Bladder microvascular endothelial cell (primary cell): ENCODE measurements around the gene TGM5. TPM values are rescaled to one million over a fixed set of nuclear protein-coding genes. Genes with fewer than 3 reads are reported as not detected.

ENCODE experiments used
- total RNA-seq: library from RNA; depleted of rRNA; stranded (reverse); fragments of >200 nt; gene quantifications from 2 replicates; pipeline ENCODE4 v1.2.3, GENCODE V29; 2014

TGM5 gene, protein sequence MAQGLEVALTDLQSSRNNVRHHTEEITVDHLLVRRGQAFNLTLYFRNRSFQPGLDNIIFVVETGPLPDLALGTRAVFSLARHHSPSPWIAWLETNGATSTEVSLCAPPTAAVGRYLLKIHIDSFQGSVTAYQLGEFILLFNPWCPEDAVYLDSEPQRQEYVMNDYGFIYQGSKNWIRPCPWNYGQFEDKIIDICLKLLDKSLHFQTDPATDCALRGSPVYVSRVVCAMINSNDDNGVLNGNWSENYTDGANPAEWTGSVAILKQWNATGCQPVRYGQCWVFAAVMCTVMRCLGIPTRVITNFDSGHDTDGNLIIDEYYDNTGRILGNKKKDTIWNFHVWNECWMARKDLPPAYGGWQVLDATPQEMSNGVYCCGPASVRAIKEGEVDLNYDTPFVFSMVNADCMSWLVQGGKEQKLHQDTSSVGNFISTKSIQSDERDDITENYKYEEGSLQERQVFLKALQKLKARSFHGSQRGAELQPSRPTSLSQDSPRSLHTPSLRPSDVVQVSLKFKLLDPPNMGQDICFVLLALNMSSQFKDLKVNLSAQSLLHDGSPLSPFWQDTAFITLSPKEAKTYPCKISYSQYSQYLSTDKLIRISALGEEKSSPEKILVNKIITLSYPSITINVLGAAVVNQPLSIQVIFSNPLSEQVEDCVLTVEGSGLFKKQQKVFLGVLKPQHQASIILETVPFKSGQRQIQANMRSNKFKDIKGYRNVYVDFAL
- not detected in 2 replicates for total RNA-seq

DNA sequence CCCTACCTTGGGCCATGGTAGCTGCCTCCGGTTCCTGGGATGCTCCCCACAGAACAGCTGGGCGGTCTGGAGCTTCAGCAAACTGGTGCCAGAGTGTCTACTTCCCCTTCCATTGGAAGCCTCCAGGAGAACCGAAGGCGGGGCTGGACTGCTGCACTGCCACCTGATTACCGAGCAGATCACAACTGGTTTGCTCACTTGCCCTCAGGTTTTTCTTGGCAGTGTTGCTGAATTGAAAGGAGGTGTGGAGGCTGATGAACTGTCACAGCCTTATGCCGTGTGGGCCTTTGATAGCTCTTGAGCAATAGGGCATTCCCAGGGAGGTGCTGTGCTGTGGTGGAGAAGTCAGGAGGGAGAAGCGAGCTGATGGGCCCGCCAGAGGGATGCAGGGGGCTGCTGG, at the start of gene TGM5:
TSS of gene TGM5 (minus strand) at position 95 of the 400 bp plus-strand sequence. CDS start at position 16, 79 bp downstream.

DNA sequence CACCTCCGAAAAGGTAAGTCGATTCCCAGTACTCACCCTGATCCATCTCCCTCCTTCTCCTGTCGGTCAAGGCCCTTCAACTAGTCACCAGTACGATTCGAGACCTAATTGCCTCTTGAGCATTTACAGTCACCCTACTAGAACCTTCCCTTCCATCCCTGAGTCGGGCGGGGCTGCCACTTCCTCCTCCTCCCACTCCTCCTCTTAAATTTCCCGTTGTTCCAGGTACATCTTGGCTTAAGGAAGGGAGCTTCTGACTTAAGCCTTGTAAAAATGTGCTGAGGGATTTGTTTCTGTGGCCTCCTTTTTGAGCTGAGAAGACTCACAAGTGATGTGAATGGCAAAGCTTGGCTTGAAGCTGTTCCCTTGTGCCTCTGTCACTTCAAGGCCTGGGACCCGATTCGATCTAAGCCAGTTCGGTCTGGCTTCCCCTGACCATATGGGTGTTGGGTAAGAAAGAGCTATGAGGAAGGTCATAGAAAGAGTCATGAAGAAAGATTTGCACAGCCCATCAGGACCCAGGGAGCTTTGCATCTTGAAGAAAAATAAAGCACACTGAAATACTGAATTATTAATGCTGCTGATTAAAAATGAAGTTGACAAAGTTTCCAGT, 35.6 kb upstream of the TGM5 start, which contains the start of gene TGM7:
TSS of gene TGM7 (minus strand) at position 51 of the 613 bp plus-strand sequence.

DNA sequence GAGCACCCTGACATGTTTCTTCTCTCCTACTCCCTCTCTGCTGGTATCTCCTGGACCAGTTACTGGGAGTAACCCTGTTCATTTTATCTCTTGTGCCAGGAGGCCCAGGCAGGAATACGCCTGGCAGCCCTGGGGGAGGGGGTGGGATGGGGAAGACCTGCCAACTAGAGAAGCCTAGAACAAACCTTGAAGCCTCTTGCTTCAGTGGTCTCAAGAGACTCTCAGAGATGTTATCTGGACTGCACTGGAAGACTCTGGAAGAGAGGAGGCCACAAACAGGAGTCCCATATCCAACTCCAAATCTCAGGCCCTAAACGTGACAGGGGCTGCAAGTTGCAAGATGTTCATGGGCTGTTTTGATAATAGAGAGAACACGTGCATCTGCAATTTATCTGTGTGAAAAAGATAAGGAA, 45.7 kb downstream of the TGM5 start, which contains the start of gene EPB42:
TSS of gene EPB42 (minus strand) at position 28 of the 413 bp plus-strand sequence. CDS start 193 bp downstream, outside the sequence.

DNA sequence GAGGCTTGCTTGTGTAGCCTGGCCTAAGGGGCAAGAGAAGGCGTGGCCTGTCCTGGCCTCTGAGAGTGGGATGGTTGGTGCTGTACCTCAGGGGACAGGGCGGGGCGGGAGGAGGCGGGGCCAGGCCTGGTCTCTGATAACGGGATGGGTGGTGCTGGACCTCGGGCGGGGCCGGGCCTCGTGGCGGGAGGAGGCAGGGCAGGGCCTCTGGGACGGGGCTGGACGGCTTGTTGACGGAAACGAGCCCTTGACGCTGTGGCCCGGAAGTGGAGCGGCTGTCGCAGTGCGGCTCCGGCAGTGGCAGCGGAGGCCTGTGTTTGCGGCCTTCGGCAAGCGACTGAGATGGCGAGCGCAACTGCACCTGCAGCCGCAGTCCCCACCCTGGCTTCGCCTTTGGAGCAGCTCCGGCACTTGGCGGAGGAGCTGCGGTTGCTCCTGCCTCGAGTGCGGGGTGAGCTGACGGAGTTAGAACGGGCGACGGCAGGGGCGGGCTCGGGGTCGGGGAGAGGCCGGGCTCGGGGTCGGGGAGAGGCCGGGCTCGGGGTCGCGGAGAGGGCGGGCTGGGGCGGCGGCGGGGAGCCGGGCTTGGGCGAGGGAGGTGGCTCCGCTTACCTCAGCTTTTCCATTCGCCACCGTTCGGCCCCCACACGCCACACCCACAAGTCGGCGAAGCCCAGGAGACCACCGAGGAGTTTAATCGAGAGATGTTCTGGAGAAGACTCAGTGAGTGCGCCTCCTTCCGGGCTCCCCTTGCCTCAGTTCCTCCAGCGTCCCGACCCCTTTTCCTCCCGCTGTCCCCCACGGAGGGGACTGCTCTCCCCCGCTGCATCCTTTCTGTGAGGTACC, 81.3 kb downstream of the TGM5 start, which contains the start of gene CCNDBP1:
TSS of gene CCNDBP1 (plus strand) at position 247 of the 846 bp plus-strand sequence. CDS start at position 343, 96 bp downstream.

Other genes with a start within 250 kb of the TGM5 start
- gene UBR1, start 160.9 kb downstream of the TGM5 start, total RNA-seq = 20.7 and 43.2 TPM in 2 replicates
- gene TMEM62, start 133.3 kb downstream of the TGM5 start, total RNA-seq = 12.5 and 20.2 TPM in 2 replicates
- 69.1 and 102 TPM in 2 replicates for gene CCNDBP1, start 81.5 kb downstream of the TGM5 start, total RNA-seq
- gene EPB42, start 45.9 kb downstream of the TGM5 start, total RNA-seq = not detected in 2 replicates
- gene TGM7, start 35.3 kb upstream of the TGM5 start, total RNA-seq = not detected in 2 replicates
- 3.6 and 9.5 TPM in 2 replicates for gene LCMT2, start 63.6 kb upstream of the TGM5 start, total RNA-seq
- 12.5 and 15.7 TPM in 2 replicates for gene ZSCAN29, start 104.1 kb upstream of the TGM5 start, total RNA-seq
- gene TUBGCP4, start 104.2 kb upstream of the TGM5 start, total RNA-seq = 7.0 and 12.5 TPM in 2 replicates
- gene TP53BP1, start 226.2 kb upstream of the TGM5 start, total RNA-seq = 26.4 and 86.3 TPM in 2 replicates